T-cell (primary cell): ENCODE data around the gene CSE1L. TPM values are rescaled to one million over a fixed set of nuclear protein-coding genes. Genes with fewer than 3 reads are reported as not detected.
"Not testable (repeated sequence)": the region's sequence is repeated elsewhere in the genome, so short reads cannot be mapped to it uniquely, and the experiment has no call there.

Experiments
- ATAC-seq, 4 experiments: fragments of 200-7000 bp in 3 of 4; fragments of 150-1000 bp in 1 of 4; cut with Tn5 transposase; replicated peaks in 1 of 4; 1 replicate in 3 of 4; 2 replicates in 1 of 4; pipeline ENCODE4 v1.10.0; 2021; ENCODE audit warnings: moderate library complexity in 3 of 4, mild to moderate bottlenecking in 2 of 4, moderate number of reproducible peaks in 1 of 4
- CTCF ChIA-PET, 2 donors: fragments of 300-600 bp; sonication (Branson Sonifier 250); formaldehyde crosslinking; loops; one replicate each; lab custom pipeline; 2022; ENCODE audit warnings: antibody characterized with exemption in 2 of 2; lab: Charles Lee
- POLR2A ChIA-PET, 2 donors: fragments of 300-600 bp; sonication (Branson Sonifier 250); formaldehyde crosslinking; loops; one replicate each; lab custom pipeline; 2022; ENCODE audit warnings: antibody characterized with exemption in 2 of 2; lab: Charles Lee
- DNase-seq, 35 experiments: peaks; one replicate each; pipeline versions ENCODE4 v3.0.0 to v3.0.0-alpha.2; 2013 to 2023
- H3K27ac ChIP-seq: one replicate; pipeline ENCODE4 v1.5.1; 2013; ENCODE audit warnings: low read length
- H3K27me3 ChIP-seq, 2 experiments: replicated peaks in 1 of 2; 1 replicate in 1 of 2; 2 replicates in 1 of 2; pipeline versions ENCODE4 v1.6.1 to v1.7.0; 2013; ENCODE audit warnings: low read length in 1 of 2, mixed read lengths in 1 of 2; ENCODE audit not compliant: control insufficient read depth in 2 of 2, insufficient read depth in 2 of 2; ENCODE audit errors: extremely low read depth in 1 of 2
- H3K36me3 ChIP-seq, 2 donors: 1 replicate in 1 of 2; 2 replicates in 1 of 2; pipeline versions ENCODE4 v1.6.1 to v1.7.0; 2013; ENCODE audit warnings: low read length in 1 of 2; ENCODE audit not compliant: control insufficient read depth in 2 of 2, insufficient read depth in 1 of 2; ENCODE audit errors: extremely low read depth in 1 of 2
- H3K4me1 ChIP-seq, 2 experiments: 1 replicate in 1 of 2; 2 replicates in 1 of 2; pipeline versions ENCODE4 v1.6.1 to v1.7.0; 2013; ENCODE audit warnings: low read length in 2 of 2, mixed read lengths in 1 of 2; ENCODE audit not compliant: insufficient read depth in 2 of 2, control insufficient read depth in 1 of 2; ENCODE audit errors: extremely low read depth in 1 of 2
- H3K4me3 ChIP-seq, 2 donors: 1 replicate in 1 of 2; 2 replicates in 1 of 2; pipeline versions ENCODE4 v1.5.1 to v1.7.0; 2013; ENCODE audit warnings: mild to moderate bottlenecking in 2 of 2, low read length in 1 of 2, moderate library complexity in 1 of 2; ENCODE audit not compliant: control insufficient read depth in 1 of 2; ENCODE audit errors: extremely low read depth in 1 of 2
- H3K9me3 ChIP-seq: 2 replicates; pipeline ENCODE4 v1.7.0; 2013
- H3K27ac Mint-ChIP-seq, 2 donors: one replicate each; pipeline ENCODE4 v1.8.0; 2020 to 2021; ENCODE audit warnings: mild to moderate bottlenecking in 2 of 2, mixed read lengths in 2 of 2
- H3K27me3 Mint-ChIP-seq, 2 donors: one replicate each; pipeline ENCODE4 v1.8.0; 2021 to 2022; ENCODE audit warnings: mixed read lengths in 2 of 2
- H3K36me3 Mint-ChIP-seq: one replicate; pipeline ENCODE4 v1.8.0; 2021; ENCODE audit warnings: mixed read lengths
- H3K4me1 Mint-ChIP-seq, 3 donors: one replicate each; pipeline ENCODE4 v1.8.0; 2020 to 2022; ENCODE audit warnings: mixed read lengths in 3 of 3, mild to moderate bottlenecking in 1 of 3
- H3K4me3 Mint-ChIP-seq, 3 donors: one replicate each; pipeline ENCODE4 v1.8.0; 2020 to 2022; ENCODE audit warnings: mild to moderate bottlenecking in 3 of 3, mixed read lengths in 3 of 3, moderate library complexity in 3 of 3
- H3K9me3 Mint-ChIP-seq, 3 donors: one replicate each; pipeline ENCODE4 v1.8.0; 2020 to 2022; ENCODE audit warnings: mixed read lengths in 3 of 3
- WGBS: methylation state at CpG from one replicate; pipeline ENCODE4 v1.1.5; 2013; ENCODE audit warnings: missing lambda C conversion rate; ENCODE audit not compliant: insufficient coverage; 5-methylcytosine and 5-hydroxymethylcytosine counted together
- total RNA-seq, 35 experiments: library from RNA in 6 of 35; stranded (reverse) in 6 of 35; fragments of 120-200 nt in 1 of 35; gene quantifications; one replicate each; pipeline versions ENCODE4 v1.2.1 to v1.2.4 and lab custom pipeline; 2013 to 2026

Gene CSE1L
- total RNA-seq, 5 donors from 2014 or later (not counting 1 experiment from before 2014, with no cell fraction given): 29.3 to 41.7 (median 37.4) TPM

GRCh38 chr20:49054056-49054643, 8.0 kb downstream of the CSE1L start:
- Mint-ChIP-seq H3K4me1 (peaks cover 39 to 63% (median 58%) of the 10 kb centered on the region in 3 donors), H3K4me3 (no peak overlapping the region), H3K27ac (no peak overlapping the region), H3K27me3 (no peaks in the 10 kb centered on the region), H3K36me3 (peaks cover 13% of the 10 kb centered on the region), H3K9me3 (no peaks in the 10 kb centered on the region)
- peaks cover 2 to 29% of the 10 kb centered on the region in 2 experiments for H3K4me1 ChIP-seq
- WGBS: 60% methylated on average over 1 of the region's 4 CpGs
- POLR2A ChIA-PET: no interaction called here
- H3K27ac ChIP-seq: no peak overlapping the region
- H3K27me3 ChIP-seq: no peaks in the 10 kb centered on the region
- H3K9me3 ChIP-seq: no peaks in the 10 kb centered on the region
- DNase-seq (no peak), ATAC-seq (no peak)
- peaks cover 0 to 9% of the 10 kb centered on the region in 2 donors for H3K36me3 ChIP-seq
- H3K4me3 ChIP-seq: no peak overlapping the region
- CTCF ChIA-PET: no interaction called here

GRCh38 chr20:49063279-49063678, 17.2 kb downstream of the CSE1L start:
- Histone ChIP-seq H3K9me3 (no peaks in the 10 kb centered on the region), H3K36me3 (peaks cover 4 to 48% of the 10 kb centered on the region in 2 donors), H3K27ac (no peak overlapping the region), H3K4me1 (peaks cover 0 to 2% of the 10 kb centered on the region in 2 experiments), H3K27me3 (no peaks in the 10 kb centered on the region), H3K4me3 (no peak overlapping the region)
- ChIA-PET POLR2A (interaction anchor here in 1 of 2 donors (0.6 kb wide), 1 partner anchor 9 kb away, joined by 9 read pairs; no protein-coding TSS in a partner anchor), CTCF (no interaction called here)
- Mint-ChIP-seq H3K27ac (no peak overlapping the region), H3K4me1 (peaks cover 4 to 6% (median 6%) of the 10 kb centered on the region in 3 donors), H3K27me3 (no peaks in the 10 kb centered on the region), H3K9me3 (no peaks in the 10 kb centered on the region), H3K4me3 (no peak overlapping the region), H3K36me3 (peaks cover 33% of the 10 kb centered on the region)
- ATAC-seq (no peak), DNase-seq (no peak)
- 100% methylated on average over 2 of the region's 3 CpGs for WGBS

DNA sequence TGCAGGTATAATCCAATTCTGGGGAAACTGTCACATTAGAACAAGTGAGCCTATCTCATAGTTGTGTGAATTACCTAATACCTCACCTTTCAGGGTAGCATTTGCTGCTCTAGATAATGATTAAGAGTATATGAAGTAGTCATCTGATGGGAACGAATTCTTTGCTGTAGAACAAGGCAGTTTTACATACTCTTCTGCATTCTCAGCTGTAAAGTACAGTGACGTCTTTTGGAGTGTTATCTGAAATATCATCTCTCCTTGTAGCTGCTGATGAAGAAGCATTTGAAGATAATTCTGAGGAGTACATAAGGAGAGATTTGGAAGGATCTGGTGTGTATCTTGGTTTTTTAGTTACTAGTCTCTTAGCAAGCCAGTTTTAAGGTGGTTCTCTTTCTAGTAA, 28.4 kb downstream of the CSE1L start:
- Mint-ChIP-seq H3K4me3 (no peak overlapping the region), H3K4me1 (no peaks in the 10 kb centered on the region), H3K27ac (peak overlapping the region in 1 of 2 donors; percentile 40), H3K36me3 (peaks cover 28% of the 10 kb centered on the region), H3K27me3 (no peaks in the 10 kb centered on the region), H3K9me3 (no peaks in the 10 kb centered on the region)
- POLR2A ChIA-PET: no interaction called here
- WGBS: no CpG with 5 or more reads among the region's 2 CpGs
- H3K9me3 ChIP-seq: no peaks in the 10 kb centered on the region
- H3K36me3 ChIP-seq: peaks cover 24 to 69% of the 10 kb centered on the region in 2 donors
- no peaks in the 10 kb centered on the region for H3K27me3 ChIP-seq
- CTCF ChIA-PET: no interaction called here
- no peak for ATAC-seq
- H3K4me3 ChIP-seq: no peak overlapping the region
- no peak for DNase-seq
- H3K27ac ChIP-seq: no peak overlapping the region
- no peaks in the 10 kb centered on the region for H3K4me1 ChIP-seq

DNA sequence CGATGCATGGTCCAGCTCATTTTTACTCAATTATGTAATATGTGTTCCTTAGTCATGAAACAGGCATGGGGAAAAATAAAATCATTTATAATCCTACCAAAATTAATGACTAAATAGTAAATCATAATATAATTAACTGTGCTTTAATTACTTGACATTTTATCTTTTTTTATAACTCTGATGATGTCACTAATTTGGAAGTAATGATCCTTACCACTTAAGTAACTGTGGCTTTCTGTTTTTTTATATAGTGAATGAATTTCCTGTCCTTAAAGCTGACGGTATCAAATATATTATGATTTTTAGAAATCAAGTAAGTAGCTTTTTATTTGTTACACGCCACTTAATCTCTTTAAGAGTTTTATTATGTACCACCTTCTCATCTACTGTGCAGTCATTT, 32.2 kb downstream of the CSE1L start:
- no CpG with 5 or more reads among the region's 3 CpGs for WGBS
- H3K4me1 Mint-ChIP-seq: no peaks in the 10 kb centered on the region
- no peak for DNase-seq
- no peak overlapping the region for H3K4me3 Mint-ChIP-seq
- POLR2A ChIA-PET: interaction anchor here (0.6 to 0.9 kb wide), 4 partner anchors 11 to 874 kb away, joined by 3 to 5 read pairs (median 3); no protein-coding TSS in a partner anchor
- peaks cover 26% of the 10 kb centered on the region for H3K36me3 Mint-ChIP-seq
- ATAC-seq: no peak
- Histone ChIP-seq H3K27me3 (no peaks in the 10 kb centered on the region), H3K4me1 (no peaks in the 10 kb centered on the region), H3K36me3 (peaks cover 21 to 65% of the 10 kb centered on the region in 2 donors), H3K4me3 (no peak overlapping the region), H3K9me3 (no peaks in the 10 kb centered on the region), H3K27ac (no peak overlapping the region)
- no peak overlapping the region for H3K27ac Mint-ChIP-seq
- no peaks in the 10 kb centered on the region for H3K27me3 Mint-ChIP-seq
- CTCF ChIA-PET: interaction anchor here (0.5 to 1.1 kb wide), 4 partner anchors 17 to 245 kb away, joined by 3 to 5 read pairs (median 4); no protein-coding TSS in a partner anchor
- no peaks in the 10 kb centered on the region for H3K9me3 Mint-ChIP-seq

- H3K36me3 ChIP-seq: peaks cover 8 to 76% of the 10 kb centered on the region in 2 donors
- H3K27me3 ChIP-seq, H3K27ac ChIP-seq, H3K4me3 Mint-ChIP-seq, DNase-seq, H3K9me3 ChIP-seq, ATAC-seq, H3K4me1 ChIP-seq, H3K9me3 Mint-ChIP-seq, H3K4me3 ChIP-seq, H3K4me1 Mint-ChIP-seq, H3K27me3 Mint-ChIP-seq, H3K27ac Mint-ChIP-seq: not testable (repeated sequence)
- peaks cover 37% of the 10 kb centered on the region for H3K36me3 Mint-ChIP-seq
- POLR2A ChIA-PET: interaction anchor here in 1 of 2 donors (0.7 kb wide), 1 partner anchor 36 kb away, joined by 3 read pairs; no protein-coding TSS in a partner anchor
- WGBS: 100% methylated on average over 1 of the region's 12 CpGs
- CTCF ChIA-PET: interaction anchor here in 1 of 2 donors (0.6 kb wide), 1 partner anchor 16 kb away, joined by 4 read pairs; no protein-coding TSS in a partner anchor
Observed at GRCh38 chr20:49082295-49082694, 36.2 kb downstream of the CSE1L start.

DNA sequence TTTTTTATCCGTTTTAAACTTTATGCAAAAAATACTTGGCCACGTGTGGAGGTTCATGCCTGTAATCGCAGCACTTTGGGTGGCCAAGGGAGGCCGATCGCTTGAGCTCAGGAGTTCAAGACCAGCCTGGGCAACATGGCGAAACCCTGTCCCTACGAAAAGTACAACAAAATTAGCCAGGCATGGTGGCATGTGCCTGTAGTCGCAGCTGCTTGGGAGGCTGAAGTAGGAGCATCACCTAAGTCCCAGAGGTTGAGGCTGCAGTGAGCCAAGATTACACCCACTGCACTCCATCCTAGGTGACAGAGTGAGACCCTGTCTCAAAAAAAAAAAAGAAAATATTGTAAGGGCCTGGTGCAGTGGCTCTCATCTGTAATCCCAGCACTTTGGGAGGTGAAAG, 45.0 kb downstream of the CSE1L start:
- no peak for DNase-seq
- WGBS: 100% methylated on average over 5 of the region's 8 CpGs
- POLR2A ChIA-PET: no interaction called here
- Mint-ChIP-seq H3K36me3 (peaks cover 50% of the 10 kb centered on the region), H3K27me3 (no peaks in the 10 kb centered on the region), H3K4me3 (no peak overlapping the region), H3K4me1 (no peaks in the 10 kb centered on the region), H3K9me3 (no peaks in the 10 kb centered on the region), H3K27ac (peak overlapping the region in 1 of 2 donors; percentile 22)
- ATAC-seq: no peak
- H3K27me3 ChIP-seq: no peaks in the 10 kb centered on the region
- H3K4me1 ChIP-seq: no peaks in the 10 kb centered on the region
- no peak overlapping the region for H3K4me3 ChIP-seq
- H3K36me3 ChIP-seq: peaks cover 7 to 83% of the 10 kb centered on the region in 2 donors
- CTCF ChIA-PET: no interaction called here
- H3K9me3 ChIP-seq: no peaks in the 10 kb centered on the region
- H3K27ac ChIP-seq: no peak overlapping the region
